Measurements from ENCODE around the gene FREM2. TPM values are rescaled to one million over a fixed set of nuclear protein-coding genes. Genes with fewer than 3 reads are reported as not detected.

Gene FREM2
- total RNA-seq, 3 donors from 2014 or later: 0.82 to 3.3 (median 1.3) TPM

DNA sequence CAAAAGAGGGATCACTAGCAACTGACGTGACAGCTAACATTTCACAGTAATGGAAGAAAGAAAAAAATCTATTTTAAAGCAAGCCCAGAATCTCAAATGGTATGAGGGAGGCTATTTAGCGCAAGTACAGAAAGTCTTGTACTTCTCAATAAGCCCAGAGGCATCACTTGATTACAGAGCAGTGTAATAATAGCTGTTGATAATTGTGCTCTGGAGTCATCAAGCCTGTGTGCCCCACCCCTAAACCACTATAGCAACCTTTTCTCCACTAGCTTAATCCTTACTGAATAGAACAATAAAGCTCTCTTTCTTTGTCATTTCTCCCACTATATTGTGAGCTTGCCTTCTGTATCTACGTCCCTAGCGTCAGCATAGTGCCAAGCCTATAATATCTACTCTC, 56.6 kb downstream of the FREM2 start:
- ATAC-seq: no peak
- H3K4me1 ChIP-seq (ENCODE audit: low read depth): no peaks in the 10 kb centered on the region
- no peak overlapping the region for H3K4me3 ChIP-seq
- no peaks in the 10 kb centered on the region for H3K36me3 ChIP-seq (ENCODE audit: low read depth)
- intact Hi-C loops (cut with DNase I, micrococcal nuclease): no loop called here
- DNase-seq: no peak
- TF ChIP-seq, protein P1, sequence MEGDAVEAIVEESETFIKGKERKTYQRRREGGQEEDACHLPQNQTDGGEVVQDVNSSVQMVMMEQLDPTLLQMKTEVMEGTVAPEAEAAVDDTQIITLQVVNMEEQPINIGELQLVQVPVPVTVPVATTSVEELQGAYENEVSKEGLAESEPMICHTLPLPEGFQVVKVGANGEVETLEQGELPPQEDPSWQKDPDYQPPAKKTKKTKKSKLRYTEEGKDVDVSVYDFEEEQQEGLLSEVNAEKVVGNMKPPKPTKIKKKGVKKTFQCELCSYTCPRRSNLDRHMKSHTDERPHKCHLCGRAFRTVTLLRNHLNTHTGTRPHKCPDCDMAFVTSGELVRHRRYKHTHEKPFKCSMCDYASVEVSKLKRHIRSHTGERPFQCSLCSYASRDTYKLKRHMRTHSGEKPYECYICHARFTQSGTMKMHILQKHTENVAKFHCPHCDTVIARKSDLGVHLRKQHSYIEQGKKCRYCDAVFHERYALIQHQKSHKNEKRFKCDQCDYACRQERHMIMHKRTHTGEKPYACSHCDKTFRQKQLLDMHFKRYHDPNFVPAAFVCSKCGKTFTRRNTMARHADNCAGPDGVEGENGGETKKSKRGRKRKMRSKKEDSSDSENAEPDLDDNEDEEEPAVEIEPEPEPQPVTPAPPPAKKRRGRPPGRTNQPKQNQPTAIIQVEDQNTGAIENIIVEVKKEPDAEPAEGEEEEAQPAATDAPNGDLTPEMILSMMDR (IDR thresholded peaks at IDR 0.05): no peak
- H3K9me3 ChIP-seq: no peaks in the 10 kb centered on the region

DNA sequence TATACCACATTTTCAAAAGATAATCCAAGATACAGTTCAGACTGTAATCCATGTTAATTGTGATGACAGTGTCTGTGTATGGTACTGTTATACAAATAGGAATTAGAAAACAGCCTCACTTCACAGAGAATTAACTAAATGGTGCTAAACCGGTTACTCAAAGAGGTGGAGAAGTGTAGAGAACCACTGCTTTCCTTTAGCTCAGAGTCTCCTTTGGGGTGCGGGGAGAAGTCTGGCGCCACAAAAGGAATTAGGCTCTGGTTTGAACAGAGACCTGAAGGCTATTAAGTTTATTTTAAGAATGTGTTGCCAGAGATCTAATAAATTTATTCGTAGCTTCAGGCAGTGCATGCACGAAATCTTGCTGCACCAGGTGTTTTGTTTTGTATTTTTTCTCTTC, 65.8 kb downstream of the FREM2 start:
- intact Hi-C loops (cut with DNase I, micrococcal nuclease): no loop called here
- no peaks in the 10 kb centered on the region for H3K9me3 ChIP-seq
- TF ChIP-seq, protein P1 (IDR thresholded peaks at IDR 0.05): no peak
- no peaks in the 10 kb centered on the region for H3K36me3 ChIP-seq (ENCODE audit: low read depth)
- no peaks in the 10 kb centered on the region for H3K4me1 ChIP-seq (ENCODE audit: low read depth)
- ATAC-seq (no peak), DNase-seq (no peak)
- no peak overlapping the region for H3K4me3 ChIP-seq

GRCh38 chr13:38753878-38754277, 67.0 kb downstream of the FREM2 start:
- Histone ChIP-seq H3K36me3 (ENCODE audit: low read depth) (no peaks in the 10 kb centered on the region), H3K9me3 (no peaks in the 10 kb centered on the region), H3K4me1 (ENCODE audit: low read depth) (no peaks in the 10 kb centered on the region), H3K4me3 (no peak overlapping the region)
- no peak for DNase-seq
- intact Hi-C loops (cut with DNase I, micrococcal nuclease): no loop called here
- TF ChIP-seq, protein P1 (IDR thresholded peaks at IDR 0.05): no peak
- ATAC-seq: no peak

- intact Hi-C loops (cut with DNase I, micrococcal nuclease): no loop called here
- H3K4me3 ChIP-seq: no peak overlapping the region
These were observed 68.9 kb downstream of the FREM2 start for GRCh38 chr13:38755793-38756192.

GRCh38 chr13:38758277-38758676, 71.4 kb downstream of the FREM2 start:
- Histone ChIP-seq H3K9me3 (no peaks in the 10 kb centered on the region), H3K4me3 (no peak overlapping the region), H3K36me3 (ENCODE audit: low read depth) (no peaks in the 10 kb centered on the region), H3K4me1 (ENCODE audit: low read depth) (no peaks in the 10 kb centered on the region)
- intact Hi-C loops (cut with DNase I, micrococcal nuclease): no loop called here
- ATAC-seq: no peak
- DNase-seq: no peak
- TF ChIP-seq, protein P1 (IDR thresholded peaks at IDR 0.05): no peak

More at GRCh38 chr13:38755793-38756192, 68.9 kb downstream of the FREM2 start:
- Histone ChIP-seq H3K4me1 (ENCODE audit: low read depth) (no peaks in the 10 kb centered on the region), H3K36me3 (ENCODE audit: low read depth) (no peaks in the 10 kb centered on the region), H3K9me3 (no peaks in the 10 kb centered on the region)
- no peak for ATAC-seq
- TF ChIP-seq, protein P1 (IDR thresholded peaks at IDR 0.05): no peak
- DNase-seq: no peak

- Histone ChIP-seq H3K36me3 (ENCODE audit: low read depth) (no peaks in the 10 kb centered on the region), H3K4me1 (ENCODE audit: low read depth) (no peaks in the 10 kb centered on the region), H3K9me3 (no peaks in the 10 kb centered on the region), H3K4me3 (no peak overlapping the region)
- no peak for ATAC-seq
- TF ChIP-seq, protein P1 (IDR thresholded peaks at IDR 0.05): no peak
- intact Hi-C loops (cut with DNase I, micrococcal nuclease): no loop called here
- DNase-seq: no peak
These were observed 72.5 kb downstream of the FREM2 start for GRCh38 chr13:38759390-38759789.
